Fibroblast of lung (primary cell): ENCODE measurements around the gene FRY. TPM values are rescaled to one million over a fixed set of nuclear protein-coding genes. Genes with fewer than 3 reads are reported as not detected.

Experiments used
- DNase-seq, 2 donors: peaks; one replicate each; pipeline versions ENCODE4 v3.0.0 to v3.0.0-alpha.2; 2010; ENCODE audit warnings: low read depth in 2 of 2
- H2AFZ ChIP-seq: 2 replicates; pipeline ENCODE4 v1.5.1; 2012; ENCODE audit warnings: low read length, control low read depth, inconsistent platforms
- H3K27ac ChIP-seq: 2 replicates; pipeline ENCODE4 v1.5.1; 2011; ENCODE audit warnings: low read length, control low read depth; ENCODE audit not compliant: insufficient read depth
- H3K27me3 ChIP-seq: 2 replicates; pipeline ENCODE4 v1.5.1; 2011; ENCODE audit warnings: mild to moderate bottlenecking, low read length; ENCODE audit not compliant: control insufficient read depth, insufficient read depth
- H3K36me3 ChIP-seq: 2 replicates; pipeline ENCODE4 v1.5.1; 2011; ENCODE audit warnings: low read length; ENCODE audit not compliant: control insufficient read depth, insufficient read depth
- H3K4me1 ChIP-seq: 2 replicates; pipeline ENCODE4 v1.5.1; 2011; ENCODE audit warnings: low read length; ENCODE audit not compliant: control insufficient read depth, insufficient read depth; ENCODE audit errors: extremely low read depth
- H3K4me2 ChIP-seq: 2 replicates; pipeline ENCODE4 v1.5.1; 2011; ENCODE audit warnings: low read length, control low read depth; ENCODE audit not compliant: insufficient read depth; ENCODE audit errors: extremely low read depth
- H3K4me3 ChIP-seq, 4 experiments: fragments of 200-600 bp in 1 of 4; sonication (generic) in 1 of 4; replicated peaks in 1 of 4; 2 replicates each; pipeline ENCODE4 v1.5.1; 2011 to 2016; ENCODE audit warnings: low read length in 4 of 4, low read depth in 3 of 4, mild to moderate bottlenecking in 3 of 4, control low read depth in 2 of 4, inconsistent platforms in 1 of 4, mixed read lengths in 1 of 4; ENCODE audit not compliant: insufficient read depth in 1 of 4; ENCODE audit errors: control extremely low read depth in 1 of 4
- H3K79me2 ChIP-seq: 2 replicates; pipeline ENCODE4 v1.5.1; 2012; ENCODE audit warnings: mild to moderate bottlenecking, low read length, inconsistent platforms; ENCODE audit not compliant: control insufficient read depth, insufficient read depth
- H3K9ac ChIP-seq: 2 replicates; pipeline ENCODE4 v1.5.1; 2011; ENCODE audit warnings: mild to moderate bottlenecking, low read length, control low read depth; ENCODE audit not compliant: insufficient read depth
- H3K9me3 ChIP-seq: 2 replicates; pipeline ENCODE4 v1.5.1; 2012; ENCODE audit warnings: low read depth, low read length; ENCODE audit not compliant: control insufficient read depth, insufficient read depth
- H4K20me1 ChIP-seq: 2 replicates; pipeline ENCODE4 v1.5.1; 2011; ENCODE audit warnings: low read length; ENCODE audit not compliant: control insufficient read depth, insufficient read depth; ENCODE audit errors: extremely low read depth
- CTCF ChIP-seq, 2 donors: IDR thresholded peaks in 1 of 2; conservative IDR thresholded peaks in 1 of 2; 1 replicate in 1 of 2; 2 replicates in 1 of 2; pipeline ENCODE4 v1.5.1; 2011 to 2012; ENCODE audit warnings: low read length in 2 of 2, control low read depth in 1 of 2, inconsistent platforms in 1 of 2, low read depth in 1 of 2, mild to moderate bottlenecking in 1 of 2
- EZH2 ChIP-seq: IDR thresholded peaks from 2 replicates; pipeline ENCODE4 v1.5.1; 2012; ENCODE audit warnings: low read length, control low read depth, mild to moderate bottlenecking; ENCODE audit errors: missing control alignments
- polyA plus RNA-seq, 2 donors: library from polyadenylated mRNA; depleted of rRNA in 1 of 2; stranded (reverse) in 1 of 2; unstranded in 1 of 2; fragments of >200 nt; gene quantifications; 2 replicates each; pipeline ENCODE4 v1.2.1, GENCODE V29; 2011 to 2012; ENCODE audit warnings: missing spikeins in 1 of 2
- total RNA-seq: library from RNA; depleted of rRNA; stranded (reverse); fragments of >200 nt; gene quantifications from 2 replicates; pipeline ENCODE4 v1.2.1, GENCODE V29; 2014

Gene FRY
- total and polyA plus RNA-seq, 2 donors (not counting 1 experiment from before 2014, with no cell fraction given), result 8.8 to 18.3 TPM

DNA sequence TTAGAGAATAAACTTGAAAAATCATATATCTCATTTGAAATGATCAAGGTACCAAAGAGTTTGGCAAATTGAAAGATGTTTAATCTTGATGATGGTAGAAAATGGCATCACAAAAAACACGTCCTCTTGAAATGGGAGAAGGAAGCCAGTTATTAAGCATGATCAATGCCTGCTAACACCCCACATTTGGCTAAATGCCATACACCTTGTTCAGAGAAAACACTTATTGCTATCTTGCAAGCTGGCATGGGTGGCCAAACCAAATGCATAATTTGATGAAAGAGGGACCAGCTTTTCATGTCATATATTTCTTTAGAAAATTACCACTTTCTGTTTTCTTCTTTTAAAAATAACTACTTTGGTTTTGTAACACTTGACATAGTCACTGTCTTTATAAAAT is 142.3 kb downstream of the FRY start:
- no peak for DNase-seq
- H4K20me1 ChIP-seq, result no peaks in the 10 kb centered on the region
- peaks cover 1% of the 10 kb centered on the region for H3K36me3 ChIP-seq
- no peaks in the 10 kb centered on the region for H3K27me3 ChIP-seq
- H3K4me2 ChIP-seq, result no peak overlapping the region
- no peak overlapping the region for H3K27ac ChIP-seq
- H3K9ac ChIP-seq, result no peak overlapping the region
- no peaks in the 10 kb centered on the region for H3K4me1 ChIP-seq
- TF ChIP-seq EZH2, result no peak
- TF ChIP-seq CTCF (conservative IDR thresholded peaks at IDR 0.05 in 1 of 2, IDR thresholded peaks at IDR 0.05 in 1 of 2; ENCODE audit: low read depth in 1 of 2, low read length in 2 of 2), result no peak
- H3K4me3 ChIP-seq, result no peak overlapping the region
- no peaks in the 10 kb centered on the region for H3K9me3 ChIP-seq
- H3K79me2 ChIP-seq, result no peaks in the 10 kb centered on the region
- no peak overlapping the region for H2AFZ ChIP-seq

DNA sequence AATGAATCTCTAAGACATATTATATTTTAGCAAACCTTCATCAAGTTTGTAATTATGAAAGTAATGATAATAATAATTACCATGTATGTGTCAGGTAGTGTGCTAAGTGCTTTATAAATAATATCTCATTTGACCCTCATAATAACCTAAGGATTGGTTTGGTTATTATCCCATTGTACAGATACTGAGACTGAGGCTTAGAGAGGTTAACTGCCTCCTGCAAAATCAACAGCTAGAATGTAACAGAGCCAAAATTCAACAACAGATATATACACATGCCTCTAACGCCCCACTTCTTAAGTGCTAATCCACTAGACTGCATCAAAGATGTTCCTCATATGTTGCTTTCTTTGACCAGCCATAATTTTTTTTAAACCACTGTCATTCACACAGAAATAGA is 142.8 kb downstream of the FRY start:
- H3K9me3 ChIP-seq, result no peaks in the 10 kb centered on the region
- H3K9ac ChIP-seq, result no peak overlapping the region
- H3K36me3 ChIP-seq, result peaks cover 1% of the 10 kb centered on the region
- H3K79me2 ChIP-seq, result no peaks in the 10 kb centered on the region
- no peak overlapping the region for H3K4me2 ChIP-seq
- no peak overlapping the region for H3K4me3 ChIP-seq
- no peak for TF ChIP-seq EZH2
- TF ChIP-seq CTCF (conservative IDR thresholded peaks at IDR 0.05 in 1 of 2, IDR thresholded peaks at IDR 0.05 in 1 of 2; ENCODE audit: low read depth in 1 of 2, low read length in 2 of 2), result no peak
- DNase-seq, result no peak
- H3K27me3 ChIP-seq, result no peaks in the 10 kb centered on the region
- no peak overlapping the region for H2AFZ ChIP-seq
- no peaks in the 10 kb centered on the region for H4K20me1 ChIP-seq
- H3K27ac ChIP-seq, result no peak overlapping the region
- H3K4me1 ChIP-seq, result no peaks in the 10 kb centered on the region

DNA sequence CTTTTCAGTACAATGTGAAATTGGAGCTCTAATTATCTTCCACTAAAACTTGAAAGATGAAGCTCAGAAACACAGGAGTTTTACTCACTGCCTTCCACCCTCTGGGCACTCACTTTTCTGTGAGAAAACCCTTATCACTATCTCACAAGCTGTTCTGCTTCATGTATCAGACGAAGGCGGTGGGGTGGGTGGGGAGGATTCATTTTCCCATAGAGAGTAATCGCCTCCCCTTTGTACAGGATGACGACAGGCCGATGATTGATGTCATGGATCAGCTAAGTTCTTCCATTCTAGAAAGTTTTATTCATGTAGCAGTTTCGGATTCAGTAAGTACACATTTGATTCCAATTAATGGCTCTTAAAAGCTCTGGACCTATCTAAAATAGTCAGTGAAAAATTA is 143.7 kb downstream of the FRY start:
- Histone ChIP-seq H3K9ac (no peak overlapping the region), H3K36me3 (peaks cover 1% of the 10 kb centered on the region), H3K27ac (no peak overlapping the region), H3K4me1 (no peaks in the 10 kb centered on the region), H4K20me1 (no peaks in the 10 kb centered on the region), H3K27me3 (no peaks in the 10 kb centered on the region), H3K9me3 (no peaks in the 10 kb centered on the region), H3K4me2 (no peak overlapping the region), H3K4me3 (no peak overlapping the region), H2AFZ (no peak overlapping the region), H3K79me2 (no peaks in the 10 kb centered on the region)
- no peak for TF ChIP-seq EZH2
- no peak for TF ChIP-seq CTCF (conservative IDR thresholded peaks at IDR 0.05 in 1 of 2, IDR thresholded peaks at IDR 0.05 in 1 of 2; ENCODE audit: low read depth in 1 of 2, low read length in 2 of 2)
- DNase-seq, result no peak
